DMS153 treated with DMSO at 0.1 percent for 48 hours (cell line): ENCODE results near the gene PDZD8.
"Not testable (repeated sequence)": the region's sequence is repeated elsewhere in the genome, so short reads cannot be mapped to it uniquely, and the experiment has no call there.

ENCODE experiments used
- DNase-seq: peaks from one replicate; lab custom pipeline; 2025; ENCODE audit not compliant: unreplicated experiment; lab: John Stamatoyannopoulos, UW

Gene PDZD8

DNA sequence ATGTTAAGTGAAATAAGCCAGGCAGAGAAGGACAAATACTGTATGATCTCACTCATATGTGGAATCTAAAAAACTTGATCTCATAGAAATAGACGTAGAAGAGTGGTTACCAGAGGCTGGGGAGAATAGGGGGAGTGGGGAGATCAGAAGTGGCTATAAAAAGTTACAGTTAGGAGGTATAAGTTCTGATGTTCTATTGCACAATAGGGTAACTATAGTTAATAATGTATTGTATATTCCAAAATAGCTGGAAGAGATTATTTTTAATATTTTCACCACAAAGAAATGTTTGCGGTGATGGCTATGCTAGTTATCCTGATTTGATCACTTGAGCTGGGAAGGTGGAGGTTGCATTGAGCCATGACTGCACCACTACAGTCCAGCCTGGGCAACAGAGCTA, 80.5 kb downstream of the PDZD8 start:
- no peak for DNase-seq

DNA sequence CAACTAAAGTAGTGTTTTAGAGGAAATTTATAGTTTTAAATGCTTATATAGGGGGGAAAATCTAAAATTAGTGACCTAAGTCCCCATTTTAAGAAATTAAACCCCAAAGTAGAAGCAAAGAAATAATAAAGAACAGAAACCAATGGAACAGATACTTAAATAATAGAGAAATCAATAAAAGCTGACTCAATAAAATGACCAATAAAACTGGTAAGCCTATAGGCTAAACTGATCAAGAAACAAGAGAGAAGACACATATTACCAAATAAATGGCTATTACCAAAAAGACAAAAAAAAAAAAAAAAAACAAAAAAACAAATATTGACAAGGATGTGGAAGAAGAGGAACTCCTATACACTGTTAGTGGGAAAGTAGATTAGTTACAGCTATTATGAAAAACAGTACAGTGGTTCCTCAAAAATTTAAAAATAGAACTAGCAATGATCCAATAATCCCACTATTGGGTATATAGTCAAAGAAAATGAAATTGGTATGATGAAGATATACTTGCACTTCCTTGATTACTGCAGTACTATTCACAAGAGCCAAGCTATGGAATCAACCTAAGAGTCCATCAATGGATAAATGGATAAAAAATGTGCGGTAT, 81.1 kb downstream of the PDZD8 start:
- no peak for DNase-seq

- DNase-seq = not testable (repeated sequence)
Observed at GRCh38 chr10:117290872-117291271, 84.4 kb downstream of the PDZD8 start.

- no peak for DNase-seq
Observed at GRCh38 chr10:117284716-117285494, 90.3 kb downstream of the PDZD8 start.

DNA sequence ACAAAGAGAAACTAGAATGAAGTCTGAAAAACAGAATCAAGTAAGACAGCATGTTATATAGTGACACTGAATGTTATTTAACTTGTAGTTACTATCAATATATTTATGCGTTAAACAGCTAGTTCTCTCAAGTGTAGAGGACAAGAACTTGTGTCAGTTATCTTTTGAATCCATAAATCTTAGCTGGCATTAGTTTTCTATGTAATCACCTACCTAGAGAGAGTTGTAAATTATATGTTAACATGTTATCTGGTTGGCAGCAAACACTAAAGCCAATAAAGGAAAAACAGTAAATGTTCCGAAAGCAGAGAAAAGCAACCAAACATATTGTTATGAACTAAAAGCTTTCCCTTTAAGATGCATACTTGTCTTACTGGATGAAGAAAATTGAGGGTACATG, 97.6 kb downstream of the PDZD8 start:
- no peak for DNase-seq

GRCh38 chr10:117275121-117275520, 100.1 kb downstream of the PDZD8 start:
- DNase-seq = no peak

- no peak for DNase-seq
Observed at GRCh38 chr10:117274509-117274908, 100.7 kb downstream of the PDZD8 start.

DNA sequence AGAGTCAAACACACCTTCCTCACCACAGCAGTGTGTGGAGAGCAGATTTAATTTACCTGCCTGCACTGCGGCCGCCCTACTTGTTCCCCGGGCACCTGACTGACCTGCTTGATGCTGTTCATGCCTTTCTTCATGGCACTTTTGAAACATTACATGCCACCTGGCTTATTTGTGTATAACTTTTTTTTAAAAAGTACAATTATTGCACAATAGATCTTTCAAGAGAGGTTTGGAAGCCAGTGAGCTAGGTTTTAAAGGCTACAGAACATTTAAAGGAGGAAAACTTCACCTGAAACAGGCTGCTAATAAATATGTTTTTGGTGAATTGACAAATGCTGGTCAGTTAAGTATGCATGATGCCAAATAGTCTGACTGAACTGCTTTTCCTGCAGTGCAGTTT, 101.3 kb downstream of the PDZD8 start:
- no peak for DNase-seq

GRCh38 chr10:117272195-117273076, 102.8 kb downstream of the PDZD8 start:
- DNase-seq = no peak

DNA sequence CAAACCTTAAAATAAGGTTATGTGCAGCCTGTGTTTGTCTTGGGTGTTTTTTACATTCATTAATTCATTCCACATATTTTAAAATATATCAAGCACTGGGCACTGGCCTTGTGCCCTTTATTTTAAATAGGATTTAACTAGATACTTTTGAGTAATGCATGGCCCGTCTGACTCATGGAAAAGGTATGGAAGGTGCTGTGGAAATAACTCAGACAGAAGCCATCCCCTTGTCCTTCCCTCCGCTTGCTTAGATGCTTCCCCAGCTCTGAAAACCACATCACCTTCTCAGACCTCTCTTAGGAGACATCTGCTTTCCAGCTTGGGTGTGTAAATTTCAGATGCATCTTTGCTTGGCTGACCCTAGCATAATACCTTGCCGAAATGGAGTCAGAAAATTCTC, 103.8 kb downstream of the PDZD8 start:
- DNase-seq = no peak

DNA sequence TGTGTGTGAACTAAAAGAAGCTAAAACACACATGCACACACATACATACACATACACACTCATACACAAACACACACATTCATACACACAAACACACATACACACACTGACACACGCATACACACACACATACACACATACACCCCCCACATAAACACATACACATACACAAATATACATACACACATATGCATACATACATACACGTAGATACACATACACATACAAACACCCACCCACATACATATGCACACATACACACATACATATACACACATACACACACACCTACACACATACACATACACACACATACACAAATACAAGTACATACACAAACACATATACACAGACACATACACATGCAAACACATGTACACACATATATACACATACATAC, 106.3 kb downstream of the PDZD8 start:
- no peak for DNase-seq

DNA sequence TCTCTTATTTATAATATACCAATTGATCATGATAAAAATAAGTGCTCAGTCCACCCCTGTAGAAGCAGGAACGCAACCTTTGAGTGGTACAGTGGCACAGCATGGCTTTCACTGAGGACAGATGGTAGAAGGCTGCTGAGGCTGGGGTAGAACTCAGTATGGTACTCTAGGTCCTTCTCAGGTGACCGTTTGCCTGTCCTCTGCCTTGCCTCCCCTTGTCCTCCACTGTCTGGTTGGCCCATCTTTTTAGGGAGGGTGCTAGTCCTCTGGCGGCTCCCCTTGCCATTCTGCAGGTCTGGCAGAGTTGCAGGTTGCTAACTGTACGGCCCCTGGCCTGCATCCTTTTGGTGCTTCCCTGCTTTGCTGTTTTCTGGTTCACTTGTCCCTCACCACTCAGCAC, 107.0 kb downstream of the PDZD8 start:
- DNase-seq = no peak

GRCh38 chr10:117266812-117267211, 108.4 kb downstream of the PDZD8 start:
- no peak for DNase-seq

DNA sequence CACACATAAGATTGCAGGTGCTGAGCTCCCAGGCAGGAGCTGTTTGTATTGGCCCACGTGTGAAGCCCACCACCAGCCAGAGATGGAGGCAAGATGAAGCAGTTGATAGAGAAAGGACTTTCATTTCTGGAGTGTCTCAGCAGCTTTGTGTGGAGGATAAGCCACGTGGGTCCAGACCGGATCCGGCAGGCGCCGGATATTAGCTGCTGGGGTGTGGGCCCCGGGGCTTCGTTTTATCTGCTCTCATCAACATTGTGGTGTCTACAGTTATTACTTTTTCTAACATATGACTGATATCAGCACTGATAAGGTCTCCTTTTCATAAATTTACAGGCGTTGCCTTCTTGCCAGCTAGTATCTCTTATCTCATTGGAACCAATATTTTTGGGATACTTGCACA, 108.8 kb downstream of the PDZD8 start:
- DNase-seq = no peak

DNA sequence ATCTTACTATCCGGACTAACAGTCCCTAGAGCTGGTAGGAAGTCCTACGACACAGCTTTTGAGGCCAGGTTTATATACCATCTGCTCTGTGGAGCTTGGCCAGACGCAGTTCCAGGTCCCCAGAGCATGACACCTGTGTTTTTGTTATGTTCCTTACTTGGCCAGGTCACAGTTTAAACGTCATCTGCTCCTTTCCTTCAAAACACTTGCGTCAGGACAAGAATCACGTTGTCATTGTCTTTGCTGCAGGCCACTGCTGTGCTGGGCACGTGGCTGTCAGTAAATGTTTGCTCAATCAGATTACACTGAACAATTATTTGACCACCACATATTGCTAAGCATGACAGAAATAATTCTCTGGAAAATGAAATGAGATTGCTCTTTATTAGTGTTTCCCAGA, 110.5 kb downstream of the PDZD8 start:
- DNase-seq = peak; percentile 70

- no peak for DNase-seq
Observed at GRCh38 chr10:117262903-117263293, 112.3 kb downstream of the PDZD8 start.

GRCh38 chr10:117262291-117262902, 112.8 kb downstream of the PDZD8 start:
- no peak for DNase-seq

DNA sequence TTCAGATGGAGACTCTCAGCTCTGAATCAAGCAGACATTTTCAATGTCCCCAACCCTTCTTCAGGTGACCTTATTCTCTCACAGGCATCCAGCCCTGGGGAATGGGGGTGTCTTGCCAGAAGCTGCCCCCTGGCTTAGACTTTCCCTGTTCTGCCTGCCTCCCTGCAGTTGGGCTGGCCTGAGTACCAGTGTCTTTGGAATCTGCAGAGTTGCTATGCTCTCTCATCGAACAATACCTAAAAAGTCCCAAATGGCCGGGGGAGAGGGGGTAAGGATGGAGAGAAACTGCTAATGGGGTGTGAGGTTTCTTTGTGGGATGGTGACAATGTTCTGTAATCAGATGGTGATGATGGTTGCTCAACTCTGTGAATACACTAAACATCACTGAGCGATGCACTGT, 113.7 kb downstream of the PDZD8 start:
- DNase-seq = no peak

GRCh38 chr10:117260084-117260483, 115.2 kb downstream of the PDZD8 start:
- no peak for DNase-seq

DNA sequence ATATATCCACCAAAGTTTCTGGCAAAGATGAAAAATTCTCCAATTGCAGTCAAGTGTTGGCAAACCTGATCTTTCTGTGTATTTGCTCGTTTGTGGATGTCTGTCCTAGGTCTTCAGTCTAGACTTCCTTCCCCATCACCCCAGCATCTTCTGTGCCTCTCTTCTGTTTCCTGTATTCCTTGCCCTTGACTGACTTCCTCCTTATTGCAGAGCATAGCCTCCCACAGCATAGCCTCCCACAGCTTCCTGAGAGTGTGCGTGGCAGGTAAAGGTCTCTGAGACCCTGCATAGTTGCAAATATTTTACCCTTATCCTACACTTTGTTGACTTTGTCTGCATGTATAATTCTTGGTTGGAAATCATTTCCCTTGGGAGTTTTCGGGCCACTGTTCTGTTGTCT, 116.0 kb downstream of the PDZD8 start:
- no peak for DNase-seq

GRCh38 chr10:117257721-117258120, 117.5 kb downstream of the PDZD8 start:
- no peak for DNase-seq
